ENCODE results near the gene EPHA3. TPM values are rescaled to one million over a fixed set of nuclear protein-coding genes. Genes with fewer than 3 reads are reported as not detected.

The EPHA3 gene
- total and polyA plus RNA-seq, 2 experiments from 2014 or later, result 3.0 to 15.1 TPM

DNA sequence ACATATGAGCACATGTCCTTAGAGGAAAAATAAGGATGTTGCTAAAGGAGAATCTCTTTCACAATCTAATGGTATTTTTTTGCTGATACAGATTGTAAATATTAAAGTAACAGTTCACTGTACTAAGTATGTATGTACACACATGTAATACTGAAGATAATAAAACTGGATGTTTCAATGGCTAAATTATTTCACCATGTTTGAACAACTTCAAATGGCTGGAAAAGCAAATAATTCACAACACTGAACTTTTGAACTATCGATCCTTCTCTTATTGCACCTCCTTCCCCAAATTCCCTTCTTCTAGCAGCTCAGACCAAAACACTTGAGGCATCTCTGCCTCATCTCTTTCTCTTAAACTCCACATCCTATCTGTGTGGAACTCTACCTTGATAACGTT, 149.5 kb downstream of the EPHA3 start:
- Histone ChIP-seq H3K27ac (no peak overlapping the region), H4K20me1 (ENCODE audit: insufficient read depth, poor library complexity, severe bottlenecking) (no peaks in the 10 kb centered on the region), H3K4me3 (no peak overlapping the region), H3K9me2 (replicated peaks; ENCODE audit: insufficient read depth) (no peaks in the 10 kb centered on the region), H3K4me1 (ENCODE audit: insufficient read depth) (no peaks in the 10 kb centered on the region), H3K4me2 (no peak overlapping the region), H3K9me3 (ENCODE audit: low read depth) (no peaks in the 10 kb centered on the region), H3K79me2 (no peaks in the 10 kb centered on the region), H3K27me3 (no peaks in the 10 kb centered on the region), H2AFZ (no peak overlapping the region), H3K36me3 (replicated peaks; ENCODE audit: insufficient read depth, low read depth) (no peaks in the 10 kb centered on the region)
- TF ChIP-seq CTCF (IDR thresholded peaks at IDR 0.05; ENCODE audit: poor library complexity) (no peak), EZH2 (IDR thresholded peaks at IDR 0.05; ENCODE audit: borderline replicate concordance) (no peak), EZH2phosphoT487 (IDR thresholded peaks at IDR 0.05; ENCODE audit: low read depth, severe bottlenecking, unreplicated experiment) (no peak)
- DNase-seq (ENCODE audit: low spot score), result no peak
- 83% methylated on average over 2 of the region's 2 CpGs for WGBS (ENCODE audit: low lambda C conversion rate, missing lambda C conversion rate)

GRCh38 chr3:89260721-89261120, 153.3 kb downstream of the EPHA3 start:
- Histone ChIP-seq H2AFZ (no peak overlapping the region), H3K9me3 (ENCODE audit: low read depth) (no peaks in the 10 kb centered on the region)
- 78% methylated on average over 1 of the region's 1 CpG for WGBS (ENCODE audit: low lambda C conversion rate, missing lambda C conversion rate)

DNA sequence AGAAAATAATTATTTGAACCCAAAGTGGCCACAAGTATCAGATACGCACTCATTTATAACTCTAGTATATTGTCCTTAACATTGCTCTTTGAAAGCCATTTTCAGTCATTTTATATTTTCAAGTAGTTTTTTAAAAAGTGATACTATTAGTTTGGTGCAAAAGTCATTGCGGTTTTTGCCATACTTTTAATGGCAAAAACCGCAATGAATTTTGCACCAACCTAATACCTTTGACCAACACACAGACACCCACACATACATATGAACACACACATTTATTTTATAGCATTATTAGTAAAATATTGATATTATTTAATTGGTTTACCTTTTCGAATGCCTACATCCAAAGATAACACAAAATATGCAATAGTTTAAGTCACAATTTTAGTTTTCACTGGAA, 154.3 kb downstream of the EPHA3 start:
- WGBS (ENCODE audit: low lambda C conversion rate, missing lambda C conversion rate), result 95% methylated on average over 4 of the region's 4 CpGs
- H3K4me2 ChIP-seq, result no peak overlapping the region

More at GRCh38 chr3:89260721-89261120, 153.3 kb downstream of the EPHA3 start:
- Histone ChIP-seq H3K27me3 (no peaks in the 10 kb centered on the region), H3K79me2 (no peaks in the 10 kb centered on the region), H3K27ac (no peak overlapping the region), H3K9me2 (replicated peaks; ENCODE audit: insufficient read depth) (no peaks in the 10 kb centered on the region), H3K4me1 (ENCODE audit: insufficient read depth) (no peaks in the 10 kb centered on the region), H3K4me3 (no peak overlapping the region), H3K36me3 (replicated peaks; ENCODE audit: insufficient read depth, low read depth) (no peaks in the 10 kb centered on the region), H3K4me2 (no peak overlapping the region), H4K20me1 (ENCODE audit: insufficient read depth, poor library complexity, severe bottlenecking) (no peaks in the 10 kb centered on the region)
- TF ChIP-seq CTCF (IDR thresholded peaks at IDR 0.05; ENCODE audit: poor library complexity) (no peak), EZH2 (IDR thresholded peaks at IDR 0.05; ENCODE audit: borderline replicate concordance) (no peak), EZH2phosphoT487 (IDR thresholded peaks at IDR 0.05; ENCODE audit: low read depth, severe bottlenecking, unreplicated experiment) (no peak)
- DNase-seq (ENCODE audit: low spot score), result no peak

More for the DNA sequence above, 154.3 kb downstream of the EPHA3 start:
- no peaks in the 10 kb centered on the region for H3K4me1 ChIP-seq (ENCODE audit: insufficient read depth)
- H3K79me2 ChIP-seq, result no peaks in the 10 kb centered on the region
- H3K27me3 ChIP-seq, result no peaks in the 10 kb centered on the region
- no peak overlapping the region for H3K4me3 ChIP-seq
- H4K20me1 ChIP-seq (ENCODE audit: insufficient read depth, poor library complexity, severe bottlenecking), result no peaks in the 10 kb centered on the region
- TF ChIP-seq EZH2 (IDR thresholded peaks at IDR 0.05; ENCODE audit: borderline replicate concordance), result no peak
- no peak for TF ChIP-seq EZH2phosphoT487 (IDR thresholded peaks at IDR 0.05; ENCODE audit: low read depth, severe bottlenecking, unreplicated experiment)
- no peak for TF ChIP-seq CTCF (IDR thresholded peaks at IDR 0.05; ENCODE audit: poor library complexity)
- no peaks in the 10 kb centered on the region for H3K36me3 ChIP-seq (replicated peaks; ENCODE audit: insufficient read depth, low read depth)
- H2AFZ ChIP-seq, result no peak overlapping the region
- no peaks in the 10 kb centered on the region for H3K9me2 ChIP-seq (replicated peaks; ENCODE audit: insufficient read depth)
- H3K9me3 ChIP-seq (ENCODE audit: low read depth), result no peaks in the 10 kb centered on the region
- no peak overlapping the region for H3K27ac ChIP-seq
- no peak for DNase-seq (ENCODE audit: low spot score)
